Activated CD8-positive, alpha-beta memory T cell treated with anti-CD3 and anti-CD28 coated beads, Interleukin-2, amount 50 U/mL, for 4 hours (primary cell): Measurements from ENCODE around the gene GRK4.
"Not testable (repeated sequence)": the region's sequence is repeated elsewhere in the genome, so short reads cannot be mapped to it uniquely, and the experiment has no call there.

Experiments
- DNase-seq: peaks from one replicate; pipeline ENCODE4 v3.0.0-alpha.2; 2020

GRK4 gene

GRCh38 chr4:2942532-2943363 lies 20.6 kb upstream of the GRK4 start:
- DNase-seq = no peak

- no peak for DNase-seq
These were observed 19.8 kb upstream of the GRK4 start for GRCh38 chr4:2943364-2944090.

- DNase-seq = no peak
These were observed 19.3 kb upstream of the GRK4 start for GRCh38 chr4:2944091-2944482.

GRCh38 chr4:2944586-2945526 lies 18.5 kb upstream of the GRK4 start:
- DNase-seq = no peak

- DNase-seq = not testable (repeated sequence)
These were observed 17.5 kb upstream of the GRK4 start for GRCh38 chr4:2945619-2946604.

- DNase-seq = no peak
These were observed 16.4 kb upstream of the GRK4 start for GRCh38 chr4:2946812-2947600.

- DNase-seq = no peak
These were observed 15.4 kb upstream of the GRK4 start for GRCh38 chr4:2947926-2948325.

- DNase-seq = no peak
These were observed 14.2 kb upstream of the GRK4 start for GRCh38 chr4:2948895-2949781.

GRCh38 chr4:2949782-2950125 lies 13.6 kb upstream of the GRK4 start:
- no peak for DNase-seq

- DNase-seq = no peak
These were observed 13.0 kb upstream of the GRK4 start for GRCh38 chr4:2950221-2950989.

GRCh38 chr4:2953496-2953895 lies 9.9 kb upstream of the GRK4 start:
- DNase-seq = no peak

- DNase-seq = no peak
These were observed 8.8 kb upstream of the GRK4 start for GRCh38 chr4:2954358-2955185.

GRCh38 chr4:2955186-2956044 lies 8.0 kb upstream of the GRK4 start:
- not testable (repeated sequence) for DNase-seq

- no peak for DNase-seq
These were observed 4.9 kb upstream of the GRK4 start for GRCh38 chr4:2958446-2958845.

GRCh38 chr4:2960450-2960849 lies 2.9 kb upstream of the GRK4 start:
- DNase-seq = not testable (repeated sequence)

GRCh38 chr4:2961421-2961810 lies 2.0 kb upstream of the GRK4 start:
- no peak for DNase-seq

- no peak for DNase-seq
These were observed 1.4 kb upstream of the GRK4 start for GRCh38 chr4:2961811-2962441.
